H9 (cell line): ENCODE data around the gene CDH15. TPM values are rescaled to one million over a fixed set of nuclear protein-coding genes. Genes with fewer than 3 reads are reported as not detected.
A peak's percentile ranks its signal among the peaks of the same experiment; 100 is the strongest.

Experiments
- DNase-seq: peaks from one replicate; pipeline ENCODE4 v3.0.0-alpha.2; 2017
- H2AFZ ChIP-seq: one replicate; pipeline ENCODE4 v1.6.1; 2013; ENCODE audit warnings: mild to moderate bottlenecking, low read length, control low read depth, moderate library complexity
- H2AK5ac ChIP-seq: 2 replicates; pipeline ENCODE4 v1.6.1; 2013; ENCODE audit warnings: low read length, control low read depth, mixed read lengths; ENCODE audit not compliant: insufficient read length
- H2BK120ac ChIP-seq: one replicate; pipeline ENCODE4 v1.6.1; 2013; ENCODE audit warnings: low read depth, mild to moderate bottlenecking, low read length, control low read depth, inconsistent platforms; ENCODE audit not compliant: poor library complexity, severe bottlenecking
- H2BK12ac ChIP-seq: 2 replicates; pipeline ENCODE4 v1.6.1; 2013; ENCODE audit warnings: low read length, control low read depth, mixed read lengths, low read depth; ENCODE audit not compliant: insufficient read length
- H2BK15ac ChIP-seq: 2 replicates; pipeline ENCODE4 v1.6.1; 2013; ENCODE audit warnings: low read depth, low read length, control low read depth
- H2BK20ac ChIP-seq: one replicate; pipeline ENCODE4 v1.6.1; 2013; ENCODE audit warnings: low read depth, mild to moderate bottlenecking, low read length, control low read depth, inconsistent platforms; ENCODE audit not compliant: poor library complexity, severe bottlenecking
- H2BK5ac ChIP-seq: 2 replicates; pipeline ENCODE4 v1.6.1; 2013; ENCODE audit warnings: low read length, control low read depth, mixed read lengths; ENCODE audit not compliant: insufficient read length
- H3K14ac ChIP-seq: 2 replicates; pipeline ENCODE4 v1.6.1; 2013; ENCODE audit warnings: low read length, control low read depth; ENCODE audit not compliant: insufficient read depth
- H3K18ac ChIP-seq: 2 replicates; pipeline ENCODE4 v1.6.1; 2013; ENCODE audit warnings: low read depth, mild to moderate bottlenecking, mixed read lengths, low read length, control low read depth; ENCODE audit not compliant: insufficient read length
- H3K23ac ChIP-seq: 2 replicates; pipeline ENCODE4 v1.6.1; 2013; ENCODE audit warnings: low read length, control low read depth, mixed read lengths, low read depth; ENCODE audit not compliant: insufficient read length
- H3K23me2 ChIP-seq: 2 replicates; pipeline ENCODE4 v1.6.1; 2013; ENCODE audit warnings: low read depth, mild to moderate bottlenecking, mixed read lengths, low read length, control low read depth; ENCODE audit not compliant: insufficient read length, poor library complexity, severe bottlenecking
- H3K27ac ChIP-seq: 2 replicates; pipeline ENCODE4 v1.5.1; 2013; ENCODE audit warnings: low read length, control low read depth, mixed read lengths, low read depth; ENCODE audit not compliant: insufficient read length
- H3K27me3 ChIP-seq: 2 replicates; pipeline ENCODE4 v1.6.1; 2013; ENCODE audit warnings: low read length, control low read depth, inconsistent platforms; ENCODE audit not compliant: insufficient read depth
- H3K4ac ChIP-seq: 2 replicates; pipeline ENCODE4 v1.6.1; 2013; ENCODE audit warnings: low read depth, mild to moderate bottlenecking, control low read depth, inconsistent platforms, low read length, moderate library complexity
- H3K4me1 ChIP-seq: 2 replicates; pipeline ENCODE4 v1.6.1; 2013; ENCODE audit warnings: low read length, control low read depth, inconsistent platforms; ENCODE audit not compliant: insufficient read depth
- H3K4me2 ChIP-seq: 2 replicates; pipeline ENCODE4 v1.6.1; 2013; ENCODE audit warnings: low read length, control low read depth, mixed read lengths; ENCODE audit not compliant: insufficient read length, insufficient read depth
- H3K56ac ChIP-seq: 2 replicates; pipeline ENCODE4 v1.6.1; 2013; ENCODE audit warnings: low read depth, mild to moderate bottlenecking, mixed read lengths, low read length, control low read depth; ENCODE audit not compliant: insufficient read length
- H3K79me1 ChIP-seq: 2 replicates; pipeline ENCODE4 v1.6.1; 2013; ENCODE audit warnings: low read depth, mild to moderate bottlenecking, moderate library complexity, low read length, control low read depth, inconsistent platforms; ENCODE audit not compliant: insufficient read depth, poor library complexity, severe bottlenecking
- H3K79me2 ChIP-seq: 2 replicates; pipeline ENCODE4 v1.6.1; 2013; ENCODE audit warnings: low read length, control low read depth, inconsistent platforms; ENCODE audit not compliant: insufficient read depth
- H3K9ac ChIP-seq: 2 replicates; pipeline ENCODE4 v1.6.1; 2013; ENCODE audit warnings: low read length, control low read depth, mixed read lengths; ENCODE audit not compliant: insufficient read length; ENCODE audit errors: extremely low read depth
- H3K9me3 ChIP-seq: one replicate; pipeline ENCODE4 v1.6.1; 2013; ENCODE audit warnings: low read depth, low read length, inconsistent platforms; ENCODE audit not compliant: control insufficient read depth
- H3T11ph ChIP-seq: one replicate; pipeline ENCODE4 v1.6.1; 2013; ENCODE audit warnings: mild to moderate bottlenecking, low read length, control low read depth, inconsistent platforms
- H4K20me1 ChIP-seq: one replicate; pipeline ENCODE4 v1.6.1; 2013; ENCODE audit not compliant: control insufficient read depth, insufficient read length, insufficient read depth
- H4K5ac ChIP-seq: 2 replicates; pipeline ENCODE4 v1.6.1; 2013; ENCODE audit warnings: low read depth, mild to moderate bottlenecking, mixed read lengths, low read length, control low read depth; ENCODE audit not compliant: insufficient read length
- H4K8ac ChIP-seq: replicated peaks from 2 replicates; pipeline ENCODE4 v1.6.1; 2013; ENCODE audit warnings: low read length, control low read depth, mixed read lengths, low read depth; ENCODE audit not compliant: insufficient read length
- H4K91ac ChIP-seq: 2 replicates; pipeline ENCODE4 v1.6.1; 2013; ENCODE audit warnings: low read depth, mild to moderate bottlenecking, moderate library complexity, mixed read lengths, low read length, control low read depth; ENCODE audit not compliant: insufficient read length
- H3K27ac Mint-ChIP-seq, 3 experiments: 2 replicates in 2 of 3; 3 replicates in 1 of 3; pipeline ENCODE4 v1.8.0; 2020 to 2021; ENCODE audit warnings: mixed read lengths in 3 of 3, mild to moderate bottlenecking in 1 of 3, moderate library complexity in 1 of 3
- H3K27me3 Mint-ChIP-seq: 2 replicates; pipeline ENCODE4 v1.8.0; 2021; ENCODE audit warnings: low read depth, mild to moderate bottlenecking, moderate library complexity, mixed read lengths
- H3K36me3 Mint-ChIP-seq, 3 experiments: 2 replicates in 2 of 3; 3 replicates in 1 of 3; pipeline ENCODE4 v1.8.0; 2020 to 2021; ENCODE audit warnings: low read depth in 3 of 3, mixed read lengths in 3 of 3; ENCODE audit not compliant: insufficient read depth in 1 of 3
- H3K4me1 Mint-ChIP-seq, 2 experiments: 2 replicates each; pipeline ENCODE4 v1.8.0; 2020; ENCODE audit warnings: mixed read lengths in 2 of 2
- H3K4me3 Mint-ChIP-seq, 2 experiments: 2 replicates in 1 of 2; 3 replicates in 1 of 2; pipeline ENCODE4 v1.8.0; 2020 to 2021; ENCODE audit warnings: mild to moderate bottlenecking in 2 of 2, mixed read lengths in 2 of 2, moderate library complexity in 1 of 2
- H3K9me3 Mint-ChIP-seq, 2 experiments: 2 replicates in 1 of 2; 3 replicates in 1 of 2; pipeline ENCODE4 v1.8.0; 2020; ENCODE audit warnings: mild to moderate bottlenecking in 2 of 2, mixed read lengths in 2 of 2, moderate library complexity in 1 of 2
- CTCF ChIP-seq: fragments of 200-600 bp; sonication (generic); conservative IDR thresholded peaks from 3 replicates; pipeline ENCODE4 v1.8.0; 2021; ENCODE audit warnings: antibody characterized with exemption, mild to moderate bottlenecking
- WGBS: extraction: QIAGEN DNeasy Blood & Tissue Kit; methylation state at CpG from one replicate; pipeline ENCODE4 v1.1.7; 2013; ENCODE audit warnings: missing lambda C conversion rate, low lambda C conversion rate, mixed read lengths; ENCODE audit not compliant: insufficient read length; ENCODE audit errors: extremely low coverage; 5-methylcytosine and 5-hydroxymethylcytosine counted together
- total RNA-seq: library from RNA; stranded (reverse); gene quantifications from 2 replicates; pipeline ENCODE4 v1.2.1, GENCODE V29; 2021

Gene CDH15
- total RNA-seq, 1 experiment from 2014 or later = 0.28 TPM

DNA sequence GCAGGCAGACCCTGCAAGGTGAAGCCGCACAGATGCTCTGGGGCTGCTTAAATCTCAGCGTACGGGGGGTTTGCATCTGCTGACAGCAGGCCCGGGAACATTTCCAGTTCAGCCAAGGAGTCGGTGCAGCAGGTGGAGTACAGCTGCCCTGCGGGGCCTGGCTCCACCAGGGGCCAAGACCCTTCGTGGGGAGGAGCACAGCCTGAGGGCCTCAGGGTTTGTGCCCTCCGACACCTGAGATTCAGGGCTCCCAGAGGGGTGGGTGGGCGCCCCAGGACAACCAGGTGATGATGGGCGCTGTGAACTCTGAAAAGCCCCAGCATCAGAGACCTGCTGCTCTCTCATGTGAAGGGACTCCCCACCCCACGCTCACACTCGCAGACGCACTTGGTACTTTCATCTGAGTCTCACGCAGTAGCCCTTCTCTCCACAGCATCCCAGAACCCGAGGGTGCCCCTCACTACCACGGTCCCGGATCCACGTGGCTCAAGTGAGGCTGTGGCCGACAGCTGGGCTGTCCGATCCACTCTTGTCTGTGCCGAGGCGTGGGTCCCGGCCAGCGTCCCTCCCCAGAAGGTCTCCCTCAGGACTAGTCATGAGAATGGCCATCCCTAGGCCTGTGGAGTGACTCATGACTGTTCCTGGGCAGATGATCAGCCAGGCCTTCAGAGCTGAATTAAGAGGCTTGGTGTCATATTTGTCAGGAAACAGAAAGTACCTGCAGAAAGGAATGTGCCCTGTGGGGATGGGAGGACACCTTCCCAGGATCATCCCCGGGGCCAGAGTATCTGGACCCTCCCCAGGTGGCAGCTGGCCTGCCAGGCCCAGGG lies 48.3 kb upstream of the CDH15 start:
- Histone ChIP-seq H2BK15ac (no peak overlapping the region), H2BK5ac (no peak overlapping the region), H3K9me3 (no peaks in the 10 kb centered on the region), H3K79me2 (no peaks in the 10 kb centered on the region), H2BK20ac (no peak overlapping the region), H3K14ac (no peak overlapping the region), H3K27me3 (no peaks in the 10 kb centered on the region), H3K23ac (no peak overlapping the region), H2BK120ac (no peak overlapping the region), H3K4me2 (no peak overlapping the region), H3K27ac (no peak overlapping the region), H3K79me1 (no peaks in the 10 kb centered on the region), H3K9ac (no peak overlapping the region), H2AFZ (no peak overlapping the region), H4K91ac (no peak overlapping the region), H2BK12ac (no peak overlapping the region), H3K18ac (no peak overlapping the region), H3K56ac (no peak overlapping the region), H4K20me1 (no peaks in the 10 kb centered on the region), H2AK5ac (no peak overlapping the region), H3T11ph (no peak overlapping the region), H3K4ac (no peak overlapping the region), H4K8ac (no peak overlapping the region), H4K5ac (no peak overlapping the region), H3K4me1 (no peaks in the 10 kb centered on the region; the same call in 1 of the 2 replicates), H3K23me2 (no peaks in the 10 kb centered on the region)
- Mint-ChIP-seq H3K27ac (peak overlapping the region in 1 of 3 experiments; percentile 87; a peak in 3 of 7 replicates), H3K4me1 (peaks cover 3 to 6% of the 10 kb centered on the region in 2 experiments; a peak in 2 of 4 replicates), H3K4me3 (no peak overlapping the region), H3K36me3 (peaks cover 21 to 57% (median 47%) of the 10 kb centered on the region in 3 experiments), H3K9me3 (no peaks in the 10 kb centered on the region; a peak in 2 of 5 replicates), H3K27me3 (no peaks in the 10 kb centered on the region)
- TF ChIP-seq CTCF = no peak
- no CpG with 5 or more reads among the region's 25 CpGs for WGBS
- DNase-seq = no peak
